CD14-positive monocyte (primary cell): ENCODE data around the gene APC. TPM values are rescaled to one million over a fixed set of nuclear protein-coding genes. Genes with fewer than 3 reads are reported as not detected.

Source experiments
- DNase-seq, 3 donors: peaks; one replicate each; pipeline ENCODE4 v3.0.0-alpha.2; 2011 to 2022
- H2AFZ ChIP-seq: 2 replicates; pipeline ENCODE4 v1.6.0; 2012; ENCODE audit warnings: mild to moderate bottlenecking, low read depth, low read length, inconsistent platforms; ENCODE audit not compliant: insufficient read depth, poor library complexity, severe bottlenecking
- H3K27ac ChIP-seq, 2 donors: 1 replicate in 1 of 2; 2 replicates in 1 of 2; pipeline ENCODE4 v1.5.1; 2012 to 2013; ENCODE audit warnings: low read length in 2 of 2, control low read depth in 1 of 2, inconsistent platforms in 1 of 2, low read depth in 1 of 2, mild to moderate bottlenecking in 1 of 2
- H3K27me3 ChIP-seq, 2 donors: one replicate each; pipeline versions ENCODE4 v1.6.0 to v1.6.1; 2011 to 2013; ENCODE audit warnings: low read length in 2 of 2; ENCODE audit not compliant: control insufficient read depth in 2 of 2, insufficient read depth in 2 of 2
- H3K36me3 ChIP-seq, 2 donors: replicated peaks in 1 of 2; 1 replicate in 1 of 2; 2 replicates in 1 of 2; pipeline versions ENCODE4 v1.5.1 to v1.6.1; 2012 to 2013; ENCODE audit warnings: low read length in 2 of 2, control low read depth in 1 of 2, inconsistent platforms in 1 of 2, mild to moderate bottlenecking in 1 of 2; ENCODE audit not compliant: insufficient read depth in 2 of 2, control insufficient read depth in 1 of 2
- H3K4me1 ChIP-seq, 2 donors: 1 replicate in 1 of 2; 2 replicates in 1 of 2; pipeline versions ENCODE4 v1.5.1 to v1.6.1; 2012 to 2013; ENCODE audit warnings: low read length in 2 of 2, control low read depth in 1 of 2, inconsistent platforms in 1 of 2, mild to moderate bottlenecking in 1 of 2, moderate library complexity in 1 of 2; ENCODE audit not compliant: insufficient read depth in 2 of 2, control insufficient read depth in 1 of 2
- H3K4me2 ChIP-seq: replicated peaks from 2 replicates; pipeline ENCODE3; 2012; ENCODE audit warnings: low read length, moderate library complexity, mild to moderate bottlenecking; ENCODE audit not compliant: poor library complexity, severe bottlenecking; ENCODE audit errors: extremely low read depth
- H3K4me3 ChIP-seq, 3 experiments: fragments of 200-600 bp in 1 of 3; sonication (generic) in 1 of 3; replicated peaks in 1 of 3; 1 replicate in 2 of 3; 2 replicates in 1 of 3; pipeline ENCODE4 v1.5.1; 2011 to 2013; ENCODE audit warnings: low read length in 3 of 3, mild to moderate bottlenecking in 3 of 3, control low read depth in 2 of 3, low read depth in 2 of 3, inconsistent platforms in 1 of 3, moderate library complexity in 1 of 3
- H3K79me2 ChIP-seq: 2 replicates; pipeline ENCODE4 v1.6.0; 2012; ENCODE audit warnings: mild to moderate bottlenecking, control low read depth, inconsistent platforms, low read length, moderate library complexity; ENCODE audit not compliant: insufficient read depth
- H3K9ac ChIP-seq: 2 replicates; pipeline ENCODE4 v1.6.0; 2017; ENCODE audit warnings: low read length, mild to moderate bottlenecking; ENCODE audit not compliant: insufficient read depth, poor library complexity, severe bottlenecking
- H3K9me3 ChIP-seq, 2 donors: replicated peaks in 1 of 2; 1 replicate in 1 of 2; 2 replicates in 1 of 2; pipeline versions ENCODE4 v1.5.1 to v1.6.1; 2012 to 2013; ENCODE audit warnings: low read length in 2 of 2, control low read depth in 1 of 2; ENCODE audit not compliant: control insufficient read depth in 1 of 2, insufficient read depth in 1 of 2
- H4K20me1 ChIP-seq: 2 replicates; pipeline ENCODE4 v1.6.0; 2012; ENCODE audit warnings: mild to moderate bottlenecking, low read length, control low read depth, moderate library complexity; ENCODE audit not compliant: insufficient read depth
- H3K27ac Mint-ChIP-seq, 7 donors: one replicate each; pipeline ENCODE4 v1.8.0; 2020; ENCODE audit warnings: mild to moderate bottlenecking in 7 of 7, mixed read lengths in 7 of 7, moderate library complexity in 6 of 7, inconsistent platforms in 2 of 7
- H3K27me3 Mint-ChIP-seq, 3 donors: one replicate each; pipeline ENCODE4 v1.8.0; 2021 to 2022; ENCODE audit warnings: low read depth in 3 of 3, mild to moderate bottlenecking in 3 of 3, mixed read lengths in 3 of 3, moderate library complexity in 3 of 3, inconsistent platforms in 1 of 3
- H3K36me3 Mint-ChIP-seq, 2 donors: one replicate each; pipeline ENCODE4 v1.8.0; 2020; ENCODE audit warnings: mixed read lengths in 2 of 2, inconsistent platforms in 1 of 2, mild to moderate bottlenecking in 1 of 2
- H3K4me1 Mint-ChIP-seq: one replicate; pipeline ENCODE4 v1.8.0; 2020; ENCODE audit warnings: mild to moderate bottlenecking, mixed read lengths
- H3K4me3 Mint-ChIP-seq, 2 donors: one replicate each; pipeline ENCODE4 v1.8.0; 2020; ENCODE audit warnings: mild to moderate bottlenecking in 2 of 2, mixed read lengths in 2 of 2, moderate library complexity in 1 of 2
- H3K9me3 Mint-ChIP-seq, 7 donors: one replicate each; pipeline ENCODE4 v1.8.0; 2020 to 2022; ENCODE audit warnings: mixed read lengths in 7 of 7, mild to moderate bottlenecking in 6 of 7, moderate library complexity in 6 of 7, inconsistent platforms in 2 of 7
- CTCF ChIP-seq: fragments of 200-600 bp; IDR thresholded peaks from one replicate; pipeline ENCODE4 v1.8.0; 2022; ENCODE audit warnings: antibody characterized with exemption, mild to moderate bottlenecking
- WGBS: methylation state at CpG from one replicate; pipeline ENCODE4 v1.1.5; 2013; ENCODE audit warnings: missing lambda C conversion rate; ENCODE audit not compliant: insufficient coverage; 5-methylcytosine and 5-hydroxymethylcytosine counted together
- intact Hi-C, 2 donors: fragments of 100-400 bp; cut with micrococcal nuclease; formaldehyde crosslinking; loops; one replicate each; pipeline versions ENCODE4 v1.15.0 to v1.15.1; 2023
- polyA plus RNA-seq, 3 donors: library from polyadenylated mRNA; depleted of rRNA in 1 of 3; unstranded in 2 of 3; stranded (reverse) in 1 of 3; fragments of 300-500 nt in 2 of 3; fragments of >200 nt in 1 of 3; fragmentation: Illumina TruSeq in 2 of 3; gene quantifications; 1 replicate in 2 of 3; 2 replicates in 1 of 3; pipeline ENCODE4 v1.2.3, GENCODE V29; 2012 to 2021

APC gene
- polyA plus RNA-seq, 3 donors = 6.5 to 13.6 (median 9.0) TPM

GRCh38 chr5:112795944-112796678 is 58.4 kb downstream of the APC start:
- no peaks in the 10 kb centered on the region for H3K27me3 Mint-ChIP-seq
- H3K4me1 Mint-ChIP-seq = peaks cover 3% of the 10 kb centered on the region
- H3K79me2 ChIP-seq = no peaks in the 10 kb centered on the region
- H3K4me3 Mint-ChIP-seq = no peak overlapping the region
- no peak overlapping the region for H2AFZ ChIP-seq
- intact Hi-C loops = no loop called here
- H3K9me3 ChIP-seq = no peaks in the 10 kb centered on the region
- H3K36me3 Mint-ChIP-seq = peaks cover 62 to 69% of the 10 kb centered on the region in 2 donors
- H3K27ac Mint-ChIP-seq = peak overlapping the region in 2 of 7 donors; percentile 20 to 22
- peaks cover 54 to 93% of the 10 kb centered on the region in 2 donors for H3K36me3 ChIP-seq
- no peaks in the 10 kb centered on the region for H3K4me1 ChIP-seq
- no CpG with 5 or more reads among the region's 2 CpGs for WGBS
- H4K20me1 ChIP-seq = no peaks in the 10 kb centered on the region
- H3K4me3 ChIP-seq = no peak overlapping the region
- peak overlapping the region in 1 of 2 donors; percentile 37 for H3K27ac ChIP-seq
- H3K4me2 ChIP-seq = no peak overlapping the region
- no peaks in the 10 kb centered on the region for H3K27me3 ChIP-seq
- H3K9ac ChIP-seq = no peak overlapping the region
- DNase-seq = no peak
- no peak for TF ChIP-seq CTCF
- H3K9me3 Mint-ChIP-seq = no peaks in the 10 kb centered on the region

GRCh38 chr5:112799661-112800060 is 62.0 kb downstream of the APC start:
- 93% methylated on average over 2 of the region's 3 CpGs for WGBS
- intact Hi-C loops = no loop called here
- Mint-ChIP-seq H3K4me1 (peaks cover 3% of the 10 kb centered on the region), H3K27me3 (no peaks in the 10 kb centered on the region), H3K27ac (peak overlapping the region in 2 of 7 donors; percentile 70), H3K9me3 (no peaks in the 10 kb centered on the region), H3K36me3 (peaks cover 53 to 59% of the 10 kb centered on the region in 2 donors), H3K4me3 (no peak overlapping the region)
- no peak for TF ChIP-seq CTCF
- Histone ChIP-seq H3K9ac (no peak overlapping the region), H3K4me3 (no peak overlapping the region), H3K4me1 (no peaks in the 10 kb centered on the region), H2AFZ (no peak overlapping the region), H3K27me3 (no peaks in the 10 kb centered on the region), H3K9me3 (no peaks in the 10 kb centered on the region), H3K36me3 (peaks cover 43 to 87% of the 10 kb centered on the region in 2 donors), H3K79me2 (no peaks in the 10 kb centered on the region), H3K4me2 (no peak overlapping the region), H4K20me1 (no peaks in the 10 kb centered on the region), H3K27ac (no peak overlapping the region)
- no peak for DNase-seq
